Suprapubic skin (tissue), 4 donors: ENCODE results near the gene CXCR6. TPM values are rescaled to one million over a fixed set of nuclear protein-coding genes. Genes with fewer than 3 reads are reported as not detected.

Source experiments
- DNase-seq, 2 donors: peaks; one replicate each; pipeline ENCODE4 v3.0.0-alpha.2; 2019; ENCODE audit warnings: low spot score in 2 of 2
- H3K27ac ChIP-seq: fragments of 200-600 bp; sonication (generic); one replicate; pipeline ENCODE4 v1.5.1; 2019
- H3K27me3 ChIP-seq: fragments of 200-600 bp; sonication (generic); one replicate; pipeline ENCODE4 v1.5.1; 2019
- H3K36me3 ChIP-seq: fragments of 200-600 bp; sonication (generic); one replicate; pipeline ENCODE4 v1.5.1; 2019
- H3K4me1 ChIP-seq: fragments of 200-600 bp; sonication (generic); one replicate; pipeline ENCODE4 v1.5.1; 2019
- H3K4me3 ChIP-seq: fragments of 200-600 bp; sonication (generic); one replicate; pipeline ENCODE4 v1.5.1; 2019; ENCODE audit warnings: mild to moderate bottlenecking
- H3K9me3 ChIP-seq: fragments of 200-600 bp; sonication (generic); one replicate; pipeline ENCODE4 v1.5.1; 2019
- EP300 ChIP-seq: sonication (generic); formaldehyde crosslinking; IDR thresholded peaks from one replicate; pipeline ENCODE4 v1.6.1; 2017; ENCODE audit warnings: antibody characterized with exemption
- POLR2A ChIP-seq, 2 donors: fragments of 450-650 bp; IDR thresholded peaks; one replicate each; pipeline ENCODE4 v1.6.1; 2017; ENCODE audit warnings: antibody characterized with exemption in 2 of 2, mild to moderate bottlenecking in 2 of 2, moderate library complexity in 2 of 2
- POLR2AphosphoS5 ChIP-seq, 3 donors: sonication (generic); formaldehyde crosslinking; IDR thresholded peaks; one replicate each; pipeline ENCODE4 v1.6.1; 2017; ENCODE audit warnings: antibody characterized with exemption in 3 of 3
- WGBS: methylation state at CpG from one replicate; pipeline ENCODE4 v1.1.5; 2018; 5-methylcytosine and 5-hydroxymethylcytosine counted together
- total RNA-seq, 4 donors: library from RNA; depleted of rRNA; stranded (reverse); fragments of >200 nt; gene quantifications; one replicate each; pipeline ENCODE4 v1.1.0, GENCODE V29; 2016
- TF ChIP-seq, protein P1 (sequence below), 2 donors: fragments of 200-600 bp in 1 of 2; fragments of 450-650 bp in 1 of 2; sonication (generic) in 1 of 2; IDR thresholded peaks; one replicate each; pipeline ENCODE4 v1.5.1; 2016 to 2019; ENCODE audit warnings: antibody characterized with exemption in 2 of 2, mild to moderate bottlenecking in 1 of 2, moderate library complexity in 1 of 2

The CXCR6 gene
- total RNA-seq, 4 donors from 2014 or later, result 0.23 to 0.59 TPM; not detected in 2

GRCh38 chr3:45959201-45959600, 15.9 kb downstream of the CXCR6 start:
- no peaks in the 10 kb centered on the region for H3K27me3 ChIP-seq
- no peak overlapping the region for H3K4me3 ChIP-seq
- peaks cover 8% of the 10 kb centered on the region for H3K4me1 ChIP-seq
- WGBS, result 83% methylated on average over 7 of the region's 7 CpGs
- no peaks in the 10 kb centered on the region for H3K9me3 ChIP-seq
- no peak for DNase-seq
- H3K27ac ChIP-seq, result peak overlapping the region; percentile 58
- peaks cover 99% of the 10 kb centered on the region for H3K36me3 ChIP-seq
- TF ChIP-seq POLR2A (IDR thresholded peaks at IDR 0.05) (no peak), EP300 (no peak), POLR2AphosphoS5 (IDR thresholded peaks at IDR 0.05) (no peak)
- TF ChIP-seq, protein P1, sequence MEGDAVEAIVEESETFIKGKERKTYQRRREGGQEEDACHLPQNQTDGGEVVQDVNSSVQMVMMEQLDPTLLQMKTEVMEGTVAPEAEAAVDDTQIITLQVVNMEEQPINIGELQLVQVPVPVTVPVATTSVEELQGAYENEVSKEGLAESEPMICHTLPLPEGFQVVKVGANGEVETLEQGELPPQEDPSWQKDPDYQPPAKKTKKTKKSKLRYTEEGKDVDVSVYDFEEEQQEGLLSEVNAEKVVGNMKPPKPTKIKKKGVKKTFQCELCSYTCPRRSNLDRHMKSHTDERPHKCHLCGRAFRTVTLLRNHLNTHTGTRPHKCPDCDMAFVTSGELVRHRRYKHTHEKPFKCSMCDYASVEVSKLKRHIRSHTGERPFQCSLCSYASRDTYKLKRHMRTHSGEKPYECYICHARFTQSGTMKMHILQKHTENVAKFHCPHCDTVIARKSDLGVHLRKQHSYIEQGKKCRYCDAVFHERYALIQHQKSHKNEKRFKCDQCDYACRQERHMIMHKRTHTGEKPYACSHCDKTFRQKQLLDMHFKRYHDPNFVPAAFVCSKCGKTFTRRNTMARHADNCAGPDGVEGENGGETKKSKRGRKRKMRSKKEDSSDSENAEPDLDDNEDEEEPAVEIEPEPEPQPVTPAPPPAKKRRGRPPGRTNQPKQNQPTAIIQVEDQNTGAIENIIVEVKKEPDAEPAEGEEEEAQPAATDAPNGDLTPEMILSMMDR (IDR thresholded peaks at IDR 0.05), result no peak

- no peak for TF ChIP-seq POLR2A (IDR thresholded peaks at IDR 0.05)
- no peak for TF ChIP-seq EP300
- no peak for TF ChIP-seq POLR2AphosphoS5 (IDR thresholded peaks at IDR 0.05)
- TF ChIP-seq, protein P1 (IDR thresholded peaks at IDR 0.05), result no peak
These were observed 17.0 kb downstream of the CXCR6 start for GRCh38 chr3:45960289-45960688.

DNA sequence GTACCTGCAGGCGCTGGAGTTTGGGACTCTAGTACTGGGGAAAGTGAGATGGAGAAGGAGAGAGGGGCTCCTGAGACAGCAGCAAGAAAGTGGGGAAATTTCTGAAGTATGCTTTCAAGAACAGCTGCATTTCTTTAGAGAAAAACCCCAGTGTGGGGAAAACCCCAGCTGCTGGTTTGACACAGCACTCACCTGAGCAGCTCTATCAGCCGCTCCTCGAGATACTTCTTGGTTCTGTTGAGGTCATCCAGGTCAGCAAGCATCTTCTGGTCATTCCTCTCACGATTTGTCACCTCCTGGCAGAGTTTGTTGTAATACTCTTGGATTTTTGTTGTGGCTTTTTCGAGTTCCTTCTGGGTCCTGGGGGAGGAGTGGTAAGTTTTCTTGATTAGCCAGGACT, 18.8 kb downstream of the CXCR6 start:
- no peaks in the 10 kb centered on the region for H3K27me3 ChIP-seq
- 74% methylated on average over 5 of the region's 5 CpGs for WGBS
- H3K4me3 ChIP-seq, result no peak overlapping the region
- H3K27ac ChIP-seq, result no peak overlapping the region
- H3K4me1 ChIP-seq, result peaks cover 8% of the 10 kb centered on the region
- peaks cover 99% of the 10 kb centered on the region for H3K36me3 ChIP-seq
- TF ChIP-seq POLR2AphosphoS5 (IDR thresholded peaks at IDR 0.05), result no peak
- no peak for TF ChIP-seq POLR2A (IDR thresholded peaks at IDR 0.05)
- TF ChIP-seq, protein P1 (IDR thresholded peaks at IDR 0.05), result no peak
- TF ChIP-seq EP300, result no peak
- DNase-seq, result no peak
- no peaks in the 10 kb centered on the region for H3K9me3 ChIP-seq

More at GRCh38 chr3:45960289-45960688, 17.0 kb downstream of the CXCR6 start:
- Histone ChIP-seq H3K4me3 (no peak overlapping the region), H3K4me1 (peaks cover 8% of the 10 kb centered on the region), H3K9me3 (no peaks in the 10 kb centered on the region), H3K27me3 (no peaks in the 10 kb centered on the region), H3K27ac (no peak overlapping the region), H3K36me3 (peaks cover 99% of the 10 kb centered on the region)
- DNase-seq, result no peak
- WGBS, result 71% methylated on average over 2 of the region's 2 CpGs

DNA sequence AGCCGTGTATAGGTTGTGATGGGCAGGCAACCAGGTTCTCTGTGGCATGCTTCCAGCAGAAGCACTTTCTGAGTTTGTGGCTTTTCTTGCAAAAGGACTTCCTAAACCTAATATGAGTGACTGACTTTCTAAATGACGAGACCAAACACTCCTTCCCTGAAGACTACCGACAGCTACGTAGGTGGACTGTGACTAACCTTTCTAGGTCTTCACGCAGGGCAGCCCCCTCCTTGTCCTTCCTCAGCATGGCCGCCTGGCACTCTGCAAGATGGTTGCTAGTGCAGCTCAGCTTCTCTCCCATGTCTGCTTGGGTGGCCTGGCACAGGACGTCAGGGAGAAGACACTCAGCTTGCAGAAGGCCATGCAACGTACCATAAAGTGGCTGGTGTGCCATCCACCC, 20.9 kb downstream of the CXCR6 start:
- Histone ChIP-seq H3K9me3 (no peaks in the 10 kb centered on the region), H3K4me3 (no peak overlapping the region), H3K27ac (no peak overlapping the region), H3K36me3 (peaks cover 99% of the 10 kb centered on the region), H3K27me3 (no peaks in the 10 kb centered on the region), H3K4me1 (peaks cover 7% of the 10 kb centered on the region)
- TF ChIP-seq EP300 (no peak), POLR2A (IDR thresholded peaks at IDR 0.05) (no peak), POLR2AphosphoS5 (IDR thresholded peaks at IDR 0.05) (no peak)
- TF ChIP-seq, protein P1 (IDR thresholded peaks at IDR 0.05), result no peak
- WGBS, result 93% methylated on average over 8 of the region's 8 CpGs
- DNase-seq, result no peak

GRCh38 chr3:45965253-45965652, 22.0 kb downstream of the CXCR6 start:
- H3K27me3 ChIP-seq, result no peaks in the 10 kb centered on the region
- H3K4me1 ChIP-seq, result peaks cover 4% of the 10 kb centered on the region
- no peak for DNase-seq
- TF ChIP-seq EP300 (no peak), POLR2A (IDR thresholded peaks at IDR 0.05) (no peak), POLR2AphosphoS5 (IDR thresholded peaks at IDR 0.05) (no peak)
- TF ChIP-seq, protein P1 (IDR thresholded peaks at IDR 0.05), result no peak
- peaks cover 99% of the 10 kb centered on the region for H3K36me3 ChIP-seq
- no peaks in the 10 kb centered on the region for H3K9me3 ChIP-seq
- no peak overlapping the region for H3K27ac ChIP-seq
- no peak overlapping the region for H3K4me3 ChIP-seq
- 64% methylated on average over 4 of the region's 4 CpGs for WGBS
